GM18517 (cell line): ENCODE results near the gene SLC6A17.

ENCODE experiments used
- ATAC-seq: cut with Tn5 transposase; IDR thresholded peaks from one replicate; pipeline ENCODE4 v1.9.1; 2021; ENCODE audit warnings: mild to moderate bottlenecking, moderate library complexity; ENCODE audit not compliant: unreplicated experiment

Gene SLC6A17

DNA sequence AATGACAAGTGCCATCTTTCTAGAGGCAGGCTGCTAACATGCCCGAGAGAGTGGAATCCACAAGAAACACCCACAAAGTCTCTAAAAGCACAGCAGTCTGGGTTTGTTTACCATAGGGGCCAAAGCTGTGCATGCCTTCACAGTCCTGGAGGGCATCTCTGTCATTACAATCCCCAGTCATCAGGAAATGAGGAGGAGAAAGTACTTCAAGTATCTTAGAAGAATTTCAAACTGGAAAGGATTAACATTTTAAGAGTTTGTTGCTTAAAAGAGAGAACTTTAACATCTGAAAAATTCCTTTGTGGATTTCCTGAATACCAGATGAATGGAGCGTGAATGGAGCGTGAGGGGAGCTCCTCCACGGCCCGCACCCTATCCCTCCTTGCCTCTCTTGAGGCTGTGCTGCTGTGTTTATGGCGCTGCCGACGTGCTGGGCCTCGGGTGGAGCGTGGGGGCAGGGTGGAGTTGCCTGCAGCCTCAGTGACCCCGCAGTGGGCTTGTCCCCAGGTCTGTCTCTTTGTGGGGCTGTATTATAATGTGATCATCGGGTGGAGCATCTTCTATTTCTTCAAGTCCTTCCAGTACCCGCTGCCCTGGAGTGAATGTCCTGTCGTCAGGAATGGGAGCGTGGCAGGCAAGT lies 23.3 kb downstream of the SLC6A17 start:
- ATAC-seq, result no peak

GRCh38 chr1:110174961-110175360 lies 24.7 kb downstream of the SLC6A17 start:
- no peak for ATAC-seq

DNA sequence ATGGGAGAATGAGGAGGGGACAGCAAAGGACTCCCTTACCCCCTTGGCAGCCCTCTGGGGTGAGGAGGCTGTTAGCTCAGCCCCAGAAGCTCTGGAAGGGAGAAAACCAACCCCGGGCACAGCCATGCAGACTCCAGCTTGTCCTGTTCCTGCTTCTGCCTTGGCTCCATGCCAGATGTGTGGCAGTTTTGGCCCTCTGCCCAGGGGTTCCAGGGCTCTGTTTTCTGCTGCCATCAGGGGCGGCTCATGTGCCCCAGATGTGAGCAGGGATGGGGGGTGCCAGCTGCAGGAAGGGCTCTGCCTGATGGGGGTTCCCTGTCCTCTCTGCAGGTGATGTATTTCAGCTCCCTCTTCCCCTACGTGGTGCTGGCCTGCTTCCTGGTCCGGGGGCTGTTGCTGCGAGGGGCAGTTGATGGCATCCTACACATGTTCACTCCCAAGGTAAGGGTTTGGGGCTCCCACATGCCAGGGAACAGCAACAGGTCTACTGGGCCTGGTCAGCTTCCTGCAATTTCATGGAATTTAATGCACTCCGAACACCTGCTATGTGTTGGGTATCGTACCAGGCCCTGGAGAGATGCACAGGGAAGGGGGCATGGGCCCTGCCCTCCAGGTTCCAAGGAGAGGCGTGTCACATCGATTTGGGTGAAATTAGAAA lies 26.1 kb downstream of the SLC6A17 start:
- no peak for ATAC-seq

- no peak for ATAC-seq
These were observed 27.5 kb downstream of the SLC6A17 start for GRCh38 chr1:110177775-110178174.

DNA sequence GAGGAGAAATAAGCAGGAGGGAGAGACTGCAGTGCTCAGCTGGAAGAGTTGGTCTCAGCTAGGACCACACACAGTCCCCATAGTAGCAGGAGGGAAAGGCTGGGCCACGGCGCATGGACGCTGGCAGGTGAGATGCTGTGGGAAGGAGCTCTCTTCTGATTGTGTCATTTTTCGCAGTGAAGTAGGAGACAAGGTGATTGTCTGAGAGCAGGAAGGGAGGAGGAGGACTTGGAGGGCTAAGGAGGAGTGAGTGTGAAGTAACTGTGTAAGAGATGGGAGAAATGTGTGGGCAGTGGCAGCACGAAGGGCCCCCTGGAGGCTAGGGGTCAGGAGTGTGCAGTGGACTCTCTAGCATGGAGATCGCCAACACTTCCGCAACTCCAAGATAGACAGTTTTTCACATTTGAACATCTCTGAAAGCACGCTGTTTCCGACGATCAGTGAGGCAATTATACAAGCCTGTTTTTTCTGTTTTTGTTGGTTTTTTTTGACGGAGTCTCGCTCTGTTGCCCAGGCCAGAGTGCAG lies 33.4 kb downstream of the SLC6A17 start:
- ATAC-seq, result no peak

DNA sequence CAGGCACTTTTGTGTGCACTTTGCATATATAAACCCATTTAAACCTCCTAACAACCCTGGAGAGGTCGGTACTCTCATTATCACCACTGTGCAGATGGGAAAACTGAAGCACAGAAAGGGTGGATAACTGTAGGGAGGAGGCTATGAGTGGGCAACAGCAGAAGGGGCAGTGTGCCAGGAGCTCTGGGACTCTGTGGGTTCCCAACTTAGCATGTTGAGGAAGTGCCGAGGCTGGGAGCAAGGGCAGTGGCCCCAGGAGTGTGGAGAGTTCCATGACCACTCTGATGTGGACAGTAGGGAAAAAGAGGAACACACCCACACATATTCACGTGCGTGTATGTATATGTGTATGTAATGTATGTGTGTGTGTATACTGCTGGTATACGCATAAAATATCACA lies 34.2 kb downstream of the SLC6A17 start:
- ATAC-seq, result no peak

- no peak for ATAC-seq
These were observed 34.9 kb downstream of the SLC6A17 start for GRCh38 chr1:110185181-110185580.

- no peak for ATAC-seq
These were observed 36.3 kb downstream of the SLC6A17 start for GRCh38 chr1:110186558-110186957.

GRCh38 chr1:110187139-110187890 lies 37.0 kb downstream of the SLC6A17 start:
- ATAC-seq, result no peak

GRCh38 chr1:110188035-110188618 lies 37.8 kb downstream of the SLC6A17 start:
- no peak for ATAC-seq

DNA sequence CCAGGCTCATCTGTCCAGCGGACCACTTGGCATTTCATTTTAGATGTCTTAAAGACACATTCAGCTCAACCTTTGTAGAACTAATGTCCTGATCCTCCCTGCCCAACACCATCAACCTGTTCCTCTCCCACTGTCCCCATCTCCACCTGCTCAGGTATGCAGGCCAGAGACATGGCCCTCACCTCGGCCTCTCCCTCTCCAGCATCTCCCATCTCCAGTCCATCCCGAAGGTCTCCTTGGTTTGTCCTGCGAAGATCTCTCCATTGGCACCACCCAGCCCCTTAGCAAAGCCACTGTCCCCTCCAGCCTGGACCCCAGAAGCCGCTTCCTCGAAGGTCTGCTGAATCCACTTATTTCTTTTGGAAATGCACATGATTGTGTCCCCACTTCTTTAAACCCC lies 38.9 kb downstream of the SLC6A17 start:
- ATAC-seq, result no peak

- no peak for ATAC-seq
These were observed 40.1 kb downstream of the SLC6A17 start for GRCh38 chr1:110190282-110190929.

GRCh38 chr1:110192541-110192940 lies 42.2 kb downstream of the SLC6A17 start:
- no peak for ATAC-seq

DNA sequence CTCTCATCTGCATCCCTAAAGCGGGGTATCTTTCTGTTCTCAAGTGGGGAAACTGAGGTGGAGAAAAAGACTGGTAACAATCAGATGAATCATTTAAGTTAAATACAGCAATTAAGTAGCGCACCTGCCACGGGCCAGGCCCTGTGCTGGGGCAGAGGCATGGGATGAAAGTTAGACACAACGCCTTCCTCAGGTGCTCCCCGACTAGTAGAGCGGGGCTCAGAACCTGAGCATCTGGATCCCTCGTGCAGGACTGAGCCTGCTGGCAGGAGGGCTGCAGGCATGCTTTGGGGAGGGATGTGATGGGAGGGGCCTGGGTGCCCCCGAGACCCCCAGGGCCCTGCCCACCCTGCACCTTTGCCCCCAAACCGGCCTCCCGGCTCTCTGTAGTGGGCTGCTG lies 44.9 kb downstream of the SLC6A17 start:
- ATAC-seq, result no peak

GRCh38 chr1:110196917-110197765 lies 46.8 kb downstream of the SLC6A17 start:
- no peak for ATAC-seq

- no peak for ATAC-seq
These were observed 47.8 kb downstream of the SLC6A17 start for GRCh38 chr1:110197905-110198629.

GRCh38 chr1:110198746-110199145 lies 48.5 kb downstream of the SLC6A17 start:
- ATAC-seq, result no peak

GRCh38 chr1:110200190-110200589 lies 49.9 kb downstream of the SLC6A17 start:
- ATAC-seq, result no peak

DNA sequence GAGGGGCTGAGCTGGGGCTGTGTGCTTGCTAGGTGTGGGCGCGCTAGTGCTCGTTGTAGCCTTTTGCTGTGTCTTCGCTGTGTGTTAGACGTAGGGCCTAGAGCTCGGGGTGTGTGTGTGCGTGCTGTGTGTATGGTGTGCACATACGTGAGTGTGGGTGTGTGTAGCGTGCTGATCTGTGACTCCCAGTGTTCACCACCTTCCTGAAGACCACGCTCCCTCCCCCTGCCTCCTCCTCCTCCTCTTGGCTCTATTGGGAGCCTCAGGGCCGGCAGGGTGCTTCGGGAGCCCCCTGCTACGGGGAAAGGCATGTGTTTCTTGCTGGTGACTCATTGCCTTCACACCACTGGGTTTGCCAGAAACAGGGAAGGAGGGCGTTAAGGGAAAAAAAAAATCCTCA lies 50.4 kb downstream of the SLC6A17 start:
- no peak for ATAC-seq
